Hematopoietic multipotent progenitor cell treated with erythropoietin and hydrocortisone succinate and interleukin-3 and kit ligand, for 6 days (in vitro differentiated cells): Measurements from ENCODE around the gene PET100.

Experiments
- DNase-seq: peaks from one replicate; pipeline ENCODE4 v3.0.0-alpha.2; 2015

Gene PET100, protein sequence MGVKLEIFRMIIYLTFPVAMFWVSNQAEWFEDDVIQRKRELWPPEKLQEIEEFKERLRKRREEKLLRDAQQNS

DNA sequence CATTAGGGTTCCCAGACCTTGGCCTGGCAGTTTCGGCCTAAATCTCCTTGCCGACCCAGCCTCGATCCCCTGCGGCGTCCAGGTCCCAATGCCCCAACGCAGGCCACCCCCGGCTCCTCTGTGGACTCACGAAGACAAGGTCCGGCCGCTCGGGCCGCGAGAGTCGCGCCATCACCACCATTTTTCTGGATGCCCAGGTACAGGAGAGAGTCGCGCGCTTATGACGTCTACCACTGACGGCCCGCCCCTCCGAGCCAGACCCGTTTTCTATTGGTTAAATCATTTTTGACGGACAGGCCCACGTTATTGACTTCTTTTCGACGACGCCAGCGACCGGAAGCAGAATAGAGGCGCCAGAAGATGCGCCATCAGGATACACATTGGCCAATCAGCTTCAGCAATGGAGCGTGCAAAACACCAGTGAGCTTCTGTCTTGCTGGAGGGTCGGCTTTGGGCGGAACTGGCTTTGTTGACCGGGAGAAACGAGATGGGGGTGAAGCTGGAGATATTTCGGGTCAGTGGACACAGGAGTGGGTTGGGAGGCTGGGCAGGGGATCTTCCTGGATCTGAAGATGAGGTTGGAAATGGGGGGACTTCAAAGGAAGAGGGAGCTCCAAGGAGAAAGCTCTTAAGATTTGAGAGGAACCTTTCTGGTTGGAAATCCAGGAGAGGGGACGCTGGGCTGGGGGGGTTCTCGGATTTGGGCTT lies at the start of gene PET100, which contains the start of gene XAB2:
TSS of gene PET100 (plus strand) at position 447 of the 708 bp plus-strand sequence. CDS start at position 488, 41 bp downstream.
TSS of gene XAB2 (minus strand) at position 199 of the 708 bp plus-strand sequence. CDS start at position 181, 18 bp downstream.
- DNase-seq, result peak; percentile 99

DNA sequence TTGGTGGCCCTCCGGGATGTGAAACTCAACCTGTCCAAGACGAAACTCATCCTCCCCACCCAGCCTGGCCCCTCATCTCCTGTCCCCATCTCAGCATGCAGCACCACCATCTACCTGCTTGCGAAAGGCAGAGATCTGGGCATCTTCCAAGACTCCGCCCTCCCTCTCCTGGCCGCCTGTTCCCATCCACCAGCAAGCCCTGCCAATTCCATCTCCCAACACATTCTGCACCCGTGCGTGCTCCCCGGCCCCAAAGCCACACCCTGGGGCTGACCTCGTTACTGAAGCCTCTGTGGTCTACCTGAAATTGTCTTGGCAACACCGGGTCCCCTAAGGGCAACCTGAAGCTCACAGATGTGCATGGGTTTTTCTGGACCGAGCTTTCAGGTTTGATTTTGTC lies 47.1 kb upstream of the PET100 start:
- DNase-seq, result no peak

DNA sequence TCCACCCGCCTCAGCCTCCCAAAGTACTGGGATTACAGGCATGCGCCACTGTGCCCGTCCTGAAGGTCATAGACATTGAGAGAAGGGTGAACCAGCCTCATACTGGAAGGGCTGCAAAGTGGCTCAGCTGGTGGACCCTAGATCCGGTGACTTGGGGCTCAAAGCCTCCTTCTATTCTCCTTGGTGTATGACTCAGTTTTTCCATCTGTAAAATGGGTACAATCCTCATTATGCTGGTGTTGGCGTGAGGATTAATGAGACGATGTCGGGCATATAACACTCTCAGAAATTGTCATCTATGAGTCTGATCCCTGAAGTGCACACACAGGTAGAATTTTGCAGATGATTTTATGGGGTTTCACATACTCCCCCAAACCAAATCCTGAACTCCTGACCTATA lies 39.8 kb upstream of the PET100 start:
- DNase-seq, result no peak

DNA sequence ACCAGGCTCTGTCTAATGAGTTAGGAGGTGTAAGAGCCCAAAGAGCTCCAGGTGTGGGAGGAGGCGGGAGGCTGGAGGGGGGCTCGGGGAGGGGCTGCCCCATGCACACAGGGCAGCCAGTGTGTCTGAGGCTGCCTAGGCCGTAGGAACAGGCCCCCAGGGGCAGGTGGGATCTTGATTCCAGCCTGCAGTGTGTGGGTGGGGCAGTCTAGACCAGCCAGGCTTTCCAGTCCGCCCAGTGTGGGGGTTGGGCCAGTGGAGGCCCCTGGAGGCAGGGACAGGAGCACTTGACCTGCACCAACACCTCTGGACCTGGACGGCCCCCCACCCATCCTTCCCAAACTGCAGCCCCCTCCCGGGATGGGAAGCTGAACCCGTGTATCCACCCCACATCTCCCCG lies 39.3 kb upstream of the PET100 start:
- DNase-seq, result no peak

DNA sequence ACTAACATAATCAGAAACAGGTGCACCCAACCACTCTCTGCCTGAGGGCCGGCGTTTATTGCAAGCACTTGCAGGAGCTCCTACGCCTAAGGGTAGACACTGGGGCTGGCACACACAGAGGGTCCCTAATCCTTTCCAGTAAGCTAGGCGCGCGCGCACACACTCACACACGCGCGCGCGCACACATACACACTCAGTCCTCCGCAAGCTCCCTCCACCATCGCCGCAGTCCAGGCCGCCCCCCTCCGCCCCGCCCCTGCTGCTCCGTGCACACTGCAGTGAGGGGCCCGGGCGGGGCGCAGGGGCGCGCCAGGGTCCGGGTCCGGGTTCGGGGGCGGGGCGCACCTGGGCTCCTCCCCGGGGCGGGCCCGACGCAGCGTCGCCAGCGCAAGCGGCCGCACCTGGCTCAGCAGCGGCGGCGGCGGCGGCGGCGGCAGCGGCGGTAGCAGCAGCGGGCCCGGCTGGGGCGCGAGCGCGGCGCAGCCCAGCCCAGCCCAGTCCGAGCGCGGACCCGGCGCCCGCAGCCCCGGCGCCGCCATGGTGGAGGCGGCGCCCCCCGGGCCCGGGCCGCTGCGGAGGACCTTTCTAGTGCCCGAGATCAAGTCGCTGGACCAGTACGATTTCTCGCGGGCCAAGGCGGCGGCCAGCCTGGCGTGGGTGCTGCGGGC lies 34.0 kb upstream of the PET100 start, which contains the start of gene CAMSAP3:
TSS of gene CAMSAP3 (plus strand) at position 398 of the 668 bp plus-strand sequence. CDS start at position 538, 140 bp downstream.
- DNase-seq, result peak; percentile 33

DNA sequence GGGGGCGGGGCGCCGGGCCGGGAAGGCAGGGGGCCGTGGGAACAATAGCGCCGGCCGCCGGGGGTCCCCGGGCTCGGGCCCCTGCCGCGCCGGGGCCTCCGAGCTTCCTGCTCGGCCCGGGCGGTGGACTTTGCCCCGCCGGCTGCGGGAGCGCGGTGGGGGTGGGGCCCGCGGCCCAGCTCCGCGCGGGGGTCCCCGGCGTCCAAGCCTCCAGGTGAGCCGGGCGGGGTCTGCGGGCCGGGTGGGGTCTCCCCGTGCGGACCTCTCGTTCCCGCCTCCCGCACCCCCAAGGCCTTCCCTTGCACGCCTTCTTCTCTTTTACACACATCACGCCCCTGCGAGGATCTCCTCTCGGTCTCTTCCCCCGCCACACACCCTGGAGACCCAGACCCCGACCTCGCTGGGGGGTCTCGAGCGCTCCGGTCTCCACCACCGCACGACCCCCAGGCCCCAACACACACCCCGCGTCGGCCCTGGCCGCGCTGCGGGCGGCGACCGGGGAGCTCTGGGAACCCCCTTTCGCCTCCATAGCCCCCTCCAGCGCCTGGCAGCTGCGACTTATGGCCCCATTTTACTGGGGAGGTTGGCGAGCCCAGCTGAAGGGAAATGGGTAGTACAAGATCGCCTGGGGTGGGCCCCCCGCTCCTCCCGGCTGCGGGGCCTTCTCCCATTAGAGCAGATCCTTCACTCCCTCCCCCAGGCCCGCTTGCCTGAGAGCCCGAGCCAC lies 33.2 kb upstream of the PET100 start:
- no peak for DNase-seq

DNA sequence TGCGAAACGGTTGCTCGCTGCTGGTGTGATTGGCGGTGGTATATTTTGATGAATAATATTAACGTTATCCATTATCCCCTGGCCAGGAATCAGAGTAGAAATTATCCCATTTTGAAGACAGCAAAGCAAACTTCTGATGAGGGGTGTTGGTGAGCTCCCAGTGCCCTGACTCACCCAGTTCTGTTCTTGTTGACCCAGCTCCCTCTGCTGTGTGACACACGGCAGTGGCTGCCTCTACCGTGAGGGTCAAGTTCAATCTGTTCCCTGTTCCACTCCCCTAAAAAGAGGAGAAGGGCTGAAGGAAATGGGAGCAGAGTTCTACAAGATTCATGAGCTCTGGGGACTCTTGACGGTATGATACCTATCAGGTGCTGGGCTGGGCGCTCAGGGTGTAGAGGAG lies 31.9 kb upstream of the PET100 start:
- DNase-seq, result no peak

DNA sequence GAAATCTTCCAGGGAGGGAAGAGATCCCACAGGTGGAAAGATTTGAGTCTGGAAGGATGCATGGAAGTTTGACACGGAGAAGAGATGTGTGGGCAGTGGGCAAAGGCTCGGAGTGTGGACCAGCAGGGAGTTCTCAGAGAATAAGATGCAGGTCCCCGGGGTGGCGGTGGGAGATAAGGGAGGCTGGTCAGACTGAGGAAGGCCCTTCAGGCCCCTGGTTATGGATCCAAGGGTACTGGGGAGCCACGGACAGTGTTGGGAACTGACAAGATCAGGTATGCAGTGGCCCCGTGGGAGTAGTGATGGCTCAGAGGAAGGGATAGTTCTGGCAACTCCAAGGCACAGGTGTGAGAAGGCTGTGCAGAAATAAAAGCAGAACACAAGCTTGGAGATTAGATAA lies 31.4 kb upstream of the PET100 start:
- DNase-seq, result no peak

DNA sequence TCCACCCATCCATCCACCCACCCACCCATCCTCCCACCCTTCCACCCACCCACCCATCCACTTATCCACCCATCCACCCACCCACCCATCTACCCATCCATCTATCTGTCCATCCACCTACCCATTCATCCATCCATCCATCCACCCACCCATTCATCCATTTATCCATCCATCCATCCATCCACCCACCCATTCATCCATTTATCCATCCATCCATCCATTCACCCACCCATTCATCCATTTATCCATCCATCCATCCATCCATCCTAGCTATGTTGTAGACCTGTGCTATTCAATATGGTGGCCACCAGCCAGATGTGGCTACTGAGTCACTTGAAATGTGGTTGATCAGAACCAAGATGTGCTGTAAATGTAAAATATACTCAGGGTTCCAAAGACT lies 28.9 kb upstream of the PET100 start:
- DNase-seq, result no peak

DNA sequence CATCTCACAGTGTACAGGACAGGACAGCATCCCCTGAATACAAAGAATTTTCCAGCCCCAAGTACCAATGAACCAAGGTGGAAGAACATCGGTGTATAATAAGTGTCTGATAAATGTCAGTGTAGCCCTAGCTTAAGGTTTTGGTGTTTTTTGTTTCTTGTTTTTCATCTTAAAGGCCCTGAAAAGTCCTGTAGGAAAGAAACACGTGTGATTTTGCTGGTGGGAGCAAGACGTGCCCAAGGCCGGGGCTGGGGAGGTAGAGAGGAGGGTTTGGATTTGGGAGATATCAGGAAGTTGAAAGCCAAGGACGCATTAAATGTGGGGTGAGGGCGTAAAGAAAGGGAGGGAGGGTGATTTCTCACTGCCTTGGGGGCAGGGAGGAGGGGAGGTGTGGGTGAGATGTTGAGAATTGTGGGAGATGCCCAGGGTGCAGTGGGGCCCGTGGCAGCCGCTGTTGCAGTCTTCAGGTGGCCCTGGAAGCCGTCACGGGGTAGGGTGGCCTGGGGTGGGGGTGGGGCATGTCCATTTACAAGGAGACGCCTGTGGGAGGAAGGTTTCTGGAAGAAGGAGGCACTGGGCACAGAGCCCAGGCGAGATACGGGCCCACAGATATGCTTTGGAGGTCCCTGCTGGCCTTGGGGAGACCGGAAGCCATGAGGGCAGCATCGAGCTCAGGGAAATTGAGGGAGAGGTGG lies 27.2 kb upstream of the PET100 start:
- DNase-seq, result no peak

DNA sequence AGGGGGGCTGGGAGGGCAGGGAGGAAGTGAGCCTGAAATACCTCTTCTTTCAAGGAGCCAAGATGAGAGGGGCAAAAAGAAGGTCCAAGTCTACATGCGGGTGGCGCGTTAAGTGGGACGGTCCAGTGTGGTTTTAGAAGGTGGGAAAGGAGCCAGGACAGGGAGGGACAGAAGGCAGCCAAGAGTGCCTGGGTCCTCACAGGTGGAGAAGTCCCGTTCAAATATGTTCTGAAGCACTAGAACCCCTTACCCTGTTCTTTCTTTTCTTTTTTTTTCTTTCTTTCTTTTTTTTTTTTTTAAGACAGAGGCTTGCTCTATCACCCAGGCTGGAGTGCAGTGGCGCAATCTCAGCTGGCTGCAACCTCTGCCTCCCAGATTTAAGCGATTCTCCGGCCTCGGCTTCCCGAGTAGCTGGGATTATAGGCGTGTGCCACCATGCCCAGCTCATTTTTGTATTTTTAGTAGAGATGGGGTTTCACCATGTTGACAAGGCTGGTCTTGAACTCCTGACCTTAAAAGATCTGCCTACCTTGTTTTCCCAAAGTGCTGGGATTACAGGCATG lies 26.6 kb upstream of the PET100 start:
- no peak for DNase-seq

DNA sequence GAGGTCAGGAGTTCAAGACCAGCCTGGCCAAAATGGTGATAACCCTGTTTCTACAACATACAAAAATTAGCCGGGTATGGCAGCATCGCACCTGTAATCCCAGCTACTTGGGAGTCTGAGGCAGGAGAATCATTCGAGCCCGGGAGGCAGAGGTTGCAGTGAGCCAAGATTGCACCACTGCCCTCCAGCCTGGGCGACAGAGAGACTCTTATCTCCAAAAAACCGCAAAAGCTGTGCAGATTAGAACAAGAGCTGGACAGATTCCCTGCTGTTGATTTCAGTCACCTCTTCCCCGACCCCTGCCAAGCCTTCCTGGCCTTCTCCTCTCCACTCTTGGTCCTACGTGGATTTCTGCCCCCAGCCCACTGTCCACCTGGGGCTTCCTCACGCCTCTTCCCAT lies 25.7 kb upstream of the PET100 start:
- peak; percentile 41 for DNase-seq

DNA sequence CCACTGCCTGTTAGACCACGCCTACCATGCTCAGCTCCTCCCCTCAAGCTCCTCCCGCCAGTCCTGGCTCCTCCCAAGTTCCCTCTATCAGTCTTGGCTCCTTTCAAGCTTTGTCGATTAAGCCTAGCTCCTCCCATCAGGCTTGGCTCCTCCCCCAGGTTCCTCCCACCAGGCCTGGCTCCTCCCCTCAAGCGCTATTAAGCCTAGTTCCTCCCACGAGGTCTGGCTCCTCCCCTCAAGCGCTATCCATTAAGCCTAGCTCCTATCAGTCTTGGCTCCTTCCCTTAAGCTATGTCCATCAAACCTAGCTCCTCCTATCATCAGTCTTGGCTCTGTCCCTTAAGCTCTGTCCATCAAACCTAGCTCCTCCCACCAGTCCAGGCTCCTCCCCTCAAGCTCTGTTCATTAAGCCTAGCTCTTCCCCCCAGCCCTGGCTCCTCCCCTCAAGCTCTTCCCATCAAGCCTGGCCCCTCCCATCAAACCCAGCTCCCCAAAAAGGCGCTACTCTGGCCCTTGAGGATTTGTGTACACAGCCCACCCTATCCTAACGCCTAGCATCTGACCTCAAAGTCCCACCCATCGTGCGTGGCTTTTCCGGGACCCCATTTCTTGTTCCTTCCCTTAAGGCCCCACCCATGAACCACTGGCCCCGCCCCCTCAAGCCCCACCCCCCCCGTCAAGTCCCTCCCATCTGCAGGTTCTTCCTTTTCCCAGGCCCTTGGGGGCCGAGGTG lies 23.9 kb upstream of the PET100 start:
- DNase-seq, result peak; percentile 84

DNA sequence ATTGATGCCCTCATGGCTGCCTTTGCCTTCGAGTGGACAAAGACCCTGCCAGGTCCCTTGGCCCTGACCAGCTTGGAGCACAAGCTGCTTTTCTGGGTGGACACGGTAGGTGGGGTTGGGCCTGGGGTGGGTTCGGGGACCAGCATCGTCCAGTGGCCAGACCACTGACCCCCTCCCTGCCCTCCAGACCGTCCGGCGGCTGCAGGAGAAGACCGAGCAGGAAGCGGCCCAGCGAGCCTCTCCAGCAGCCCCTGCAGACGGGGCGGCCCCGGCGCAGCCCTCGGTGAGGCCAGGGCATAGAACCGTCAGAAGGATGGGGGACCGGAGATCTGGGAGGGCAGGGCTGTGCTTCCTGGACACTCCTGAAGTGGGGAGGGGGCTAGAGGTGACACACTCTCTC lies 23.3 kb upstream of the PET100 start:
- DNase-seq, result no peak

DNA sequence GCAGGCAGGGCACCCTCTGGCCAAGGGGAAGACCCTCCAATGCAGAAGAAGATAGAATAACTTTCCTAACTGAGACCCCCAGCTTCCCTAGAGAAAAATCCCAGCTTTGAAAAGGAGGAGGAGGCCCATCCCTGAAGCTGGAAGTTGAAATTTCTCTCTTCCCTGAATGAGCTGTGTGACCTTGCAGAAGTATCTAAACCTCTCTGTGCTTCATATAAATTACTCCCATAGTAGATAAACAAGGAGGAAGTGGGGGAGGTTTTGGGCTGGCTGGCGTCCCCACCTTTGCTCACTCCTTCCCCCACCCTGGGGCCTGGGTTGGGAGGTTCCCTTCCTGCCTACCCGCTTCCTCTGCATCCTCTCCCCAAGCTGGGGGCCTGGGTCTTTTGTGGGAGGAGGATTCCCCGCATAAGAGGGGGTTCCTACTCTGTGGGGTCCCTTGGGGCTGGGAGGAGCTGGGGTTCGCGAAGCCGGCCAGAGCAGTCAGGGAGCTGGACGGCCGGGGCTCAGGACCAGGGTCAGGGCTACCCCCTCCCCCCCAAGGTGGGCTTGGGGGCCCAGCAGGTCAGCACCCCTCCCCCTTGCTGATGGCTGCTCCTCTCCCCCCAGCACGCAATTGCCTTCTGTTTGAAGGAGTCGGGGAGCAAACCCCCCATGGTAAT lies 22.2 kb upstream of the PET100 start:
- DNase-seq, result no peak

DNA sequence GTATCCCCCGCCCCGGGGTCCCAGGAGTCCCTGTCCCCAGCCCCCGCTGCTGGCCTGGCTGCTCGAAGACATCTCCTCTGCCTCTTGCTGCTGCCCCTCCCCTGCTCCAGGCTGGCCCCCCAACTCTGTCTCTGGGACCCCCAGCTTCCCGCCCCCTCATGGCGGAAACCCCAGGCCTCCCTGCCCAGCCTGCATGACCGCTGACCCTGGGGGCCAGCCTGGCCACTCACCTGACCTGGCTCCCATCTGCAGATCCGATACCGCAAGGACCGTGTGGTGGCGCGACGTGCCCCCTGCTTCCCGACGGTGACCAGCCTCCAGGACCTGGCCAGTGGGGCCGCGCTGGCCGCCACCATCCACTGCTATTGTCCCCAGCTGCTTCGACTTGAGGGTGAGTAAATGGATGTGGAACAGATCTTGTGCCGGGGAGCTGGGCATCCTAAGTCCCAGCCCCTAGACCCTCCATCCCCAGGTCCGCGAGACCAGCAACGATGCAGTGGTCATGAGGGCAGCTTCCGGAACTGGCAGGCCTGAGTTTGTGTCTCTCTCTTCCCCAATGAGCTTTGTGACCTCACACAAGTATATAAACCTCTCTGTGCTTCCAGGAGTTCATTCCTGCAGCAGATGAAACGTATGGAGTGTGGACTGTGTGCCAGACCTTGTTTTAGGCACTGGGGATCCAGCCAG lies 21.6 kb upstream of the PET100 start:
- DNase-seq, result no peak

DNA sequence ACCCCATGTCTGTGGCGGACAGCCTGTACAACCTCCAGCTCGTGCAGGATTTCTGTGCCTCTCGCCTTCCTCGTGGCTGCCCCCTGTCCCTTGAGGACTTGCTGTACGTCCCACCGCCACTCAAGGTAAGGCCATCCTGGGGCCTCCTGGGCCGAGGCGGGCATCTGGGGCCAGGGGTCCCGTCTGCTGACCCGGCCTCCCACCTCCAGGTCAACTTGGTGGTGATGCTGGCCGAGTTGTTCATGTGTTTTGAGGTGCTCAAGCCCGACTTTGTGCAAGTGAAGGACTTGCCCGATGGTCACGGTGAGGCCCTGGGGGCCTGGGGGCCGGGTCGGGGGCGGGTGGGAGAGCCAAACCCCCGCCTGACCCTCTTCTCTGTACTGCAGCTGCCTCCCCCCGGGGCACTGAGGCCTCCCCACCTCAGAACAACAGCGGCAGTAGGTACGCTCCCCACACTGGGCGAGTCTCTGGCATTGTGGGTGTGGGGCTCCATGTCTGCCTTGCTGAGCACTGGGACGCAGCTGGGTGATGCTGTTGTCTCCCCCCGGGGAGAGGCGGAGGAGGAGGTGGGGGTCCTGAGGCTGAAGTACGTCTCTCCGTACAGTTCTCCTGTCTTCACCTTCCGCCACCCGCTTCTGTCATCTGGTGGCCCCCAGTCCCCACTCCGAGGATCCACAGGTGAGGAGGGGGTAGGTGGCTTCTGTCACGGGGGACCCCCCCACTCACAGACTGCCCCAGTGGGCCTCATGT lies 18.9 kb upstream of the PET100 start:
- no peak for DNase-seq

DNA sequence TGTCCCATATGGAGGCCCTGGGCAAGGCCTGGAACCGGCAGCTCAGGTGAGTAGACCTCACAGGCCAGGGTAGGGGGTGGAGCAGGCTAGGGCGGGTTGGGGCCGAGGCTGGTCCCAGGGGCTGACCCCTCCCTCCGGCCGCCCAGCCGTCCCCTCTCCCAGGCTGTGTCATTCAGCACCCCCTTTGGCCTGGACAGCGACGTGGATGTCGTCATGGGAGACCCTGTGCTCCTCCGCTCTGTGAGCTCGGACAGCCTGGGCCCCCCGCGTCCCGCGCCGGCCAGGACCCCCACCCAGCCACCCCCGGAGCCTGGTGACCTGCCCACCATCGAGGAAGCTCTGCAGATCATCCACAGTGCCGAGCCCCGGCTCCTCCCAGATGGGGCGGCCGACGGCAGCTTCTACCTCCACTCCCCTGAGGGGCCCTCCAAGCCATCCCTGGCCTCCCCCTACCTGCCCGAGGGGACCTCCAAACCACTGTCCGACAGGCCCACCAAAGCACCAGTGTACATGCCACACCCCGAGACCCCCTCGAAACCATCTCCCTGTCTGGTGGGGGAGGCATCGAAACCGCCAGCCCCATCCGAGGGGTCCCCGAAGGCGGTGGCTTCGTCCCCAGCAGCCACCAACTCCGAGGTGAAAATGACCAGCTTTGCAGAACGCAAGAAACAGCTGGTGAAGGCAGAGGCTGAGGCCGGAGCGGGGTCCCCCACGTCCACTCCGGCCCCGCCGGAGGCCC lies 17.9 kb upstream of the PET100 start:
- DNase-seq, result no peak
